ENCODE data around the gene FLRT3.

GRCh38 chr20:14307956-14308355 lies 29.5 kb downstream of the FLRT3 start:
- TF ChIP-seq, protein P1, sequence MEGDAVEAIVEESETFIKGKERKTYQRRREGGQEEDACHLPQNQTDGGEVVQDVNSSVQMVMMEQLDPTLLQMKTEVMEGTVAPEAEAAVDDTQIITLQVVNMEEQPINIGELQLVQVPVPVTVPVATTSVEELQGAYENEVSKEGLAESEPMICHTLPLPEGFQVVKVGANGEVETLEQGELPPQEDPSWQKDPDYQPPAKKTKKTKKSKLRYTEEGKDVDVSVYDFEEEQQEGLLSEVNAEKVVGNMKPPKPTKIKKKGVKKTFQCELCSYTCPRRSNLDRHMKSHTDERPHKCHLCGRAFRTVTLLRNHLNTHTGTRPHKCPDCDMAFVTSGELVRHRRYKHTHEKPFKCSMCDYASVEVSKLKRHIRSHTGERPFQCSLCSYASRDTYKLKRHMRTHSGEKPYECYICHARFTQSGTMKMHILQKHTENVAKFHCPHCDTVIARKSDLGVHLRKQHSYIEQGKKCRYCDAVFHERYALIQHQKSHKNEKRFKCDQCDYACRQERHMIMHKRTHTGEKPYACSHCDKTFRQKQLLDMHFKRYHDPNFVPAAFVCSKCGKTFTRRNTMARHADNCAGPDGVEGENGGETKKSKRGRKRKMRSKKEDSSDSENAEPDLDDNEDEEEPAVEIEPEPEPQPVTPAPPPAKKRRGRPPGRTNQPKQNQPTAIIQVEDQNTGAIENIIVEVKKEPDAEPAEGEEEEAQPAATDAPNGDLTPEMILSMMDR (conservative IDR thresholded peaks at IDR 0.05; ENCODE audit: low read depth in 2 of 2): no peak
- TF ChIP-seq STAT1 (IDR thresholded peaks at IDR 0.05; ENCODE audit: unreplicated experiment) (no peak), EZH2 (IDR thresholded peaks at IDR 0.05; ENCODE audit: low read depth, unreplicated experiment) (no peak), POLR2AphosphoS5 (IDR thresholded peaks at IDR 0.05; ENCODE audit: low read depth) (no peak)
